NCI-H69 (cell line): ENCODE measurements around the gene ID3.
A peak's percentile ranks its signal among the peaks of the same experiment; 100 is the strongest.

Source experiments
- DNase-seq: peaks from one replicate; lab custom pipeline; 2025; lab: John Stamatoyannopoulos, UW

ID3 gene

DNA sequence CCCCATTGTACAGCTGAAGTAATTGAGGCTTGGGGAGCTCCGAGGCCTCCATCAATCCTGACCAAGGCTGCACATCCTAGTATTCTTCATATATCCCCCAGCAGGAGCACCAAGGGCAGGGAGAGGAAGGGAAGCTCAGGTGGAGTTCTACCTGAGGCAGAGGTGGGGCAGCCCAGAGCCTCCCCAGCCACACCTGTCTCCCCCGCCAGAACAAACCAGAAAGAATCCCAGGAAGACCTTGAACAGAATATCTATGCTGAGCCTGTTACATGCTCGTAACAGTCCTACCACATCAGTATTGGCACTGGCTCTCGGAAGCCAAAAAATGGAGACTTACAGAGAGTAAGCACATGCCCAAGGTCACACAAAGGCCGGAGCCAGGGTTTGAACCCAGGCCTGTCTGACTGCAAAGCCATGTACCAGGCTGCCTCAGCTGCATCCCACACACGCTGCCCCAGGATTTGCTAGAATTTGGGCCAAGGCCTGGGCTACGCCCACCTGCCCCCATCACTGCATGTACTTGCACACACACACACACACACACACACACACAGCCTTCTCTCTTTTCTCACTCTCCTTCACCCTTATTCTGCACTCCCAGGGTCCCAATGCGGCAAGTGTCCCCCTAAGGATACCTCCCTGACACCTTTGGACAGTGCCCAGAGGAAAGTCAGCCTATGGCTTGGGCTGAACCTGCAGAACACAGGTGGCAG lies 32.8 kb downstream of the ID3 start:
- no peak for DNase-seq

- peak; percentile 88 for DNase-seq
These were observed 33.6 kb downstream of the ID3 start for GRCh38 chr1:23525558-23526250.

DNA sequence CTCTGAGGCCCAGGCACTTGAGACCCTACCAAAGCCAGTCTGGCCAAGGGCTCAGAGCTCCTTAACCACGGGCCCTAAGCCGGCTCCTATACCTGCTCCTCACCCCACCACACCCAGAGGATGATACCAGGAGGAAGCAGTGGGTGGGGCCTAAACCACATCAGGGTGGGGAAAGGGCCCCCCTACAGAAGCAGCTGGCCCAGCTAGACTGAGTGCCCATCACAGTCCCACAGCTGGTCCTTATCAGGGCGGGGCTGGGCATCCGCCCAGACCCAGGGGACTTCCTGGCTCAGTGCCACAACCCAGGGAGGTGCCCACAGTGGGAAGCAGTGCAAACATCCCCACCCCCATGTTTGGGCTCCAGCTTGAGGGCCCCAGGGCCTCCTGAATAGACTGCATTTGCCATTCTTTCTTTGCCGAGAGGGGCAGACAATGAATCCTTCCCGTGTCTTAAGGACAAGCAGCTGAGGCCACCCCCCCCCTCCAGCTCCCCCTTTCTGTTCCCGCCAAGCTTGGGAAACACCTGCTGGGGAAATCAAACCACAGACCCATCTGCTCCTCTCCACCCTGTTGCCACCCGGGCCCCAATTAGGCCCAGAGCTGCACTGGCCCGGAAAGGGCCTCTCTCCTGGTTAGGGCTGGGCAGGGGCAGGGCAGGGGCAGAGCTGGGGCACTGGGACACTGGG lies 34.4 kb downstream of the ID3 start:
- peak; percentile 97 for DNase-seq

- no peak for DNase-seq
These were observed 35.1 kb downstream of the ID3 start for GRCh38 chr1:23524163-23524562.

DNA sequence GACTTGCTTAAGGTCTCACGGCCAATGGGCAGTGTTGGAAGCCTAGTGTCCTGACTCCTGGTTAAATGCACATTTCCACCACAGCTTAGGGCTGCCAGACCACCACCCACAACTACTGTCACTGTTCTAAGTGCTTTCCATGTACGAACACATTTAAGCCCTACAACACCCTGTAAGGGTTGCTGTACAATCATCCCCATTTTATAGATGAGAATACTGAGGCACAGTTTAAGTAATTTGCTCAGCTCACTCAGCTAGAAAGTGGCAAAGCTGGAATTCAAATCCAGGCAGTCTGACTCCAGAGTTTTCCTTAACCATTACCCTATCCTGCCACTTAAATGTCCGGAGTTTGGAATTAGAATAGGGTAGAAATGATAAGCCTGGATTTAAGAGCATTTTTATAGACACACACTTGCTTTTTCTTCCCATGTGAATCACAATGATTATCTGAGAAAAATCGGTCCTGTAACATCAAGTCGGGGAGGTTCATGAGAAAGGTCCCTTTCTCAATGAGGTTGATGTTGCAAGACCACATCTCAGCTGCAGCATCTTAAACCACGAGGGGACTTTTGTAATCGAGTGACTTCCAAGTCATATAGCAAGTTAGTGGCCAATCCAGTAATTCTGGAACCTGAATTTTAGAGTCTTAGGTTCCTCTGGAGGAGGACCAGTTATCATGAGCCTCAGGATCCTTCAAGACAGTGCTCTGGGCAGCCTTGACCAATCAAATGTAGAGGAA lies 36.9 kb downstream of the ID3 start:
- DNase-seq, result no peak

- no peak for DNase-seq
These were observed 37.7 kb downstream of the ID3 start for GRCh38 chr1:23521588-23521987.

- DNase-seq, result no peak
These were observed 41.7 kb downstream of the ID3 start for GRCh38 chr1:23517581-23517980.

- DNase-seq, result no peak
These were observed 43.4 kb downstream of the ID3 start for GRCh38 chr1:23515905-23516304.

DNA sequence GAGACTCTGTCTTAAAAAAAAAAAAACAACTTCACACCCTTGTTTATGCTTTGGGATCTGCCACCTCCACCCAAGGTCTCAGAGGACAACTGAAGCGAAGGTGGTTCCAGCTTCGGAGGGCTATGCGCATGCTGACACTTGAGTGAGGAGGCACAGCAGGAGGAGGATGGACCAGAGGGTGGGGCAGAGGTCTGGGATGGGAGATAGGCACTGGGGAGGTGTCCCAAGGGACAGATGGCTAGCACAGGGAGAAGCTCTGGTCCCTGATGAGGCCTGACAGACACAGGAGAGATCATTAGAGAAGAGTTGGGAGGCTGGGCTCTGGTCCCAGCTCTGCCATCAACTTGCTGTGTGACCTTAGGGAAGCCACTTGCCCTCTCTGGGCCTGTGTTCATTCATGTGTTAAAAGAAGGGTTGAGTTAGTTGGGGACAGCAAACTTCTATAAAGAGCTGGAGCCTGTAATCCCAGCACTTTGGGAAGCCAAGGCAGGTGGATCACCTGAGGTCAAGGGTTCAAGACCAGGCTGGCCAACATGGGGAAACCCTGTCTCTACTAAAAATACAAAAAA lies 45.1 kb downstream of the ID3 start:
- no peak for DNase-seq

- DNase-seq, result no peak
These were observed 49.4 kb downstream of the ID3 start for GRCh38 chr1:23509896-23510295.
